ENCODE results near the gene SRP68.
"Not testable (repeated sequence)": the region's sequence is repeated elsewhere in the genome, so short reads cannot be mapped to it uniquely, and the experiment has no call there.

The SRP68 gene

DNA sequence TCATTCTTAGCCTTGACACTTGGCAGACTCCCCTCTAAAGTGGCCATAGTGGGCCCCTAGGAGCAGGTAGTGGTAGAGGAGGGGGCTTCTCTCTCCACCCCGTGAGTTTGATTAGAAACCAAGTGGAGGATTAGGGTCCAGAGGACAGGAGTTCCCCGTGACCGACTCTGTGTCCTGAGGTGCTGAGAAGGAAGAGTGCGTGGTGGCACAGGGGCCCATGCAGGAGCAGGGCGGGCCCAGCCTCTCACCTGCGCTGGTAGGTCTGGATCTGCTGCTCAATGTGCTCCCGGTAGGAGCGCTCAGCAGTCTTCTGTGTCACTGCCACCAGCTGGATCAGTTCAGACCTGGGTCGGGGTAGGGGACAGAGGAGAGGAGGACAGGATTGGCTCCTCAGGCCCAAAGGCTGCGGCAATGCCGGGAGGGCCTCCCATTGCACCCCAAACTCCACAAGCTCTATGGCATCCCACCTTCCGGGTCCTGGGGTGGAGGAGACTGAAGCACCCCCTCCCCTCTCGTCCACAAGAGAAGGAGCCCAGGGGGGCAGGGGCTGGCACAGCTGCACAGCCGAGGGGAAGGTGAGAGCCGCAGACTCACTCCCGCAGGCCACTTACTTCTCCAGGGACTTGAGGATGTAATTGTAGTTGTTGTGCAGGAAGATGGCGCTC, 12.9 kb upstream of the SRP68 start:
- H3K4me3 ChIP-seq (ENCODE audit: low read length) = no peak overlapping the region
- no peak for TF ChIP-seq ZNF274 (IDR thresholded peaks at IDR 0.05; ENCODE audit: low read depth, low read length)

DNA sequence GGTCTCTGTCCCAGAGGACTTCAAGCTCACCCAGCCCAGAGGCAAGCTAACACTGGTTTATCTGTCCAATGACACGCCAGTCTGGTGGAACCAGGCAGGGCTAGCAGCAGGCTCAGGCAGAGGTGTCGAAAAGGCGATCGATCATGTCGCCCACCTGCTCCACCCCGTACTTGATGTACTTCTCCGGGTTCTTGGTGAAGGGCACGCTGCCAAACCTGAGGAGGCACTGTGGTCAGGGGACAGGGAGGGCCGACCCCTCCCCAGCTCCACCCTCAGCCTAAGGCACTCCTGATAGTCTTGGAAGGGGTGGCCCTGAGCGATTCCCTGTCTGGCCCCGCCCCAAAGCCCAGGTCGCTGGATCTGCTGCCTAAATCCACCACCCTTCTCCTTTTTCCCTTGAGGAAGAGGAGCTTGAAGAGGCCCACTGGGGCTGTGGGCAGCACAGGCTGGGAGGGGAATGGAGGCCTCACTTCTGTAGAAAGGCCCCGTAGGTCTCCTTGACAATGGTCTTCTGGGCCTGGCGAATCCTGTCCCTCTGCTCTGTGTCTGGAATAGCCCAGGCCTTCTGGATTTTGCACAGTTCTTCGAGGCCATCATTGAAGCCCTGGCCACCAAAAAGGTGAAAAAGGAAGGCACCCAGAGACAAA, 11.3 kb upstream of the SRP68 start:
- H3K4me3 ChIP-seq (ENCODE audit: low read length) = no peak overlapping the region
- no peak for TF ChIP-seq ZNF274 (IDR thresholded peaks at IDR 0.05; ENCODE audit: low read depth, low read length)

DNA sequence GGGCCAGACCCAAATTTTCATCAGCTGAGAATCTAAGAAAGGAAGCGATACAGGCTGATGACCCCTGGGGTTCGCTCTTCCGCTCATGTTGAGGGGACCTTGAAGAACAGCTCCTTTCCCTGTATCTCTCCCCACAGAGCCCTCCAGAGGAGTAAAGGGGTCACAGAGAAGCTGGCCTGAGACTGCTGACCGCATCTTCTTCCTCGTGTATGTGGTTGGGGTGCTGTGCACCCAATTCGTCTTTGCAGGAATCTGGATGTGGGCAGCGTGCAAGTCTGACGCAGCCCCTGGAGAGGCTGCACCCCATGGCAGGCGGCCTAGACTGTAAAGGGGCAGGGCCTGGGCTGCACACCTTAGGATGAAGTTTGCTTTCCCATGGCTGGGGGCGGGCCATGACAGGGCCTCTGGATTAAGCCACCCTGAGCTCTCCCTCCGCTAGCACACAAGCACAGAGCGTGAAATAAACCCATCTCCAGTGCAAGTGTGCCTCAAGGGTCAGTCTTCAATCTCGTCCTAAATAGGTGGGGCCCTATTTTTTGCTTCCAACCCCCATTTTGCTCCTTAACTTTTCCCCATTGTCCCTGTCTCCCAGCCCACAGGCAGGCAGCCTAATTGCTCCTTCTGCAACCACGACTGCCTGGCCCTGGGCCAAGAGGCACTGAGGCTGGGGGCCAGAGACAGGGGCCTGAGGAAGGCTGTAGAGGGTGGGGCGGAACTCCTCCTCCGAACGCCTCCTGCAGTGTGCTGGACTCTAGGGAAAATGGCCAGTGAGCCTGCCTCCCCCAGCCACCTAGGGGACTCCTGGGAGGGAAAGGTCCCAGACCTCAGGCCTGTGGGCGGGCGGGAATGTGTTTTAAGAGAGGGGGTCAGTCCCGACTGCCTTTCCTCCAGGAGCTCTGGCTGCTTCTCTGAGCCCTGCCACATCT, 10.3 kb upstream of the SRP68 start:
- TF ChIP-seq ZNF274 (IDR thresholded peaks at IDR 0.05; ENCODE audit: low read depth, low read length) = no peak
- no peak overlapping the region for H3K4me3 ChIP-seq (ENCODE audit: low read length)

DNA sequence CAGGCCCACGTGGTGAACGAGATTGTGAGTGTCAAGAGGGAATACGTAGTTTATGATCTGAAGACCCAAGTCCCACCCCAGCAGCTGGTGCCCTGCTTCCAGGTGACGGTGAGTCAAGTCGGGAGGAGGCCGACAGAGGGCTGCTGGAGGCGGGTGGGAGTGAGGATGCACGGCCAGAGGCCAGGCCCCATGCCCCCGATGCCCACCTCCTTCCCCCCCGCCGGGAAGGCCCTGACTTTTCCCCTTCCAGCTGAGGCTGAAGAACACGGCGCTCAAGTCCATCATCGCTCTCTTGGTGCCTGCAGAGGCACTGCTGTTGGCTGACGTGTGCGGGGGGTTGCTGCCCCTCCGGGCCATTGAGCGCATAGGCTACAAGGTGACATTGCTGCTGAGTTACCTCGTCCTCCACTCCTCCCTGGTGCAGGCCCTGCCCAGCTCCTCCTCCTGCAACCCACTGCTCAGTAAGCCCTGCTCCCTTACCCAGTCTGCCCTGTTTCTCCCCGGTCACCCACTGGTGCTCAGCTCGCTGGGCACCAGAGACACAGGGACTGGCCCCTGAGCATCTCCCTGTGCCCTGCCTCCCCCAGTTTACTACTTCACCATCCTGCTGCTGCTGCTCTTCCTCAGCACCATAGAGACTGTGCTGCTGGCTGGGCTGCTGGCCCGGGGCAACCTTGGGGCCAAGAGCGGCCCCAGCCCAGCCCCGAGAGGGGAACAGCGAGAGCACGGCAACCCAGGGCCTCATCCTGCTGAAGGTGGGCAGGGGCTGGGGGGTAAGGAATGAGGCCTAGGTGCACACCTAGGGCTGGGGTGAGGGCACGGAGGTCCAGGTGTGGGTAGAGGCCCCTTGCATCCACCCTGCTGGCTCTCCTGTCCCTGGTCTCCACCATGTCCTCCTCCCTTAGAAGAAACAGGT, 9.2 kb upstream of the SRP68 start:
- no peak for TF ChIP-seq ZNF274 (IDR thresholded peaks at IDR 0.05; ENCODE audit: low read depth, low read length)
- no peak overlapping the region for H3K4me3 ChIP-seq (ENCODE audit: low read length)

DNA sequence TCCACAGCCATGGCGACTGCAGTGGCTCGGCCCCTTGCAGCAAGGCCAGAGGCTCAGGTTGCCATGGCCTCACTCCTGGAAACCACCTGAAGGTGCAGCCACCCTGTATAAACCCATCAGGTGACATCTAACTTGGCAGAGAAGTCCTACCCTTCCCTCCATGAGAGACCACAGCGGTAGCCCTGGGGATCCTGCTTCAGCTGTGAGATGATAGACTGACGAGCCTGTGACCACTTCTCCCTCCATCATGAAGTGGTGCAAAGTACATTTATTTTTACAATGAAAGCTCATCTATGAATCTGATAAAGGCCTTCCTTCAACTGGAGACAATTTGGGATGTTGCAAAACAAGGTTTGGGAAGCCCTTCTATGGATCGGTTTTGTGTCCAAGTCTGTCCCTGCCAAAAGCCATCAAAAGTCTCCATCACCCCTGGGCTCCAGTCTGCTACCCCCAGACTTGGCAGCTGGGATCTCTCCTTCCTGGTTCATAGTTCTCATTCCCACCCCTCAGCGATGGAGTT, 8.5 kb upstream of the SRP68 start:
- no peak overlapping the region for H3K4me3 ChIP-seq (ENCODE audit: low read length)
- TF ChIP-seq ZNF274 (IDR thresholded peaks at IDR 0.05; ENCODE audit: low read depth, low read length) = no peak

DNA sequence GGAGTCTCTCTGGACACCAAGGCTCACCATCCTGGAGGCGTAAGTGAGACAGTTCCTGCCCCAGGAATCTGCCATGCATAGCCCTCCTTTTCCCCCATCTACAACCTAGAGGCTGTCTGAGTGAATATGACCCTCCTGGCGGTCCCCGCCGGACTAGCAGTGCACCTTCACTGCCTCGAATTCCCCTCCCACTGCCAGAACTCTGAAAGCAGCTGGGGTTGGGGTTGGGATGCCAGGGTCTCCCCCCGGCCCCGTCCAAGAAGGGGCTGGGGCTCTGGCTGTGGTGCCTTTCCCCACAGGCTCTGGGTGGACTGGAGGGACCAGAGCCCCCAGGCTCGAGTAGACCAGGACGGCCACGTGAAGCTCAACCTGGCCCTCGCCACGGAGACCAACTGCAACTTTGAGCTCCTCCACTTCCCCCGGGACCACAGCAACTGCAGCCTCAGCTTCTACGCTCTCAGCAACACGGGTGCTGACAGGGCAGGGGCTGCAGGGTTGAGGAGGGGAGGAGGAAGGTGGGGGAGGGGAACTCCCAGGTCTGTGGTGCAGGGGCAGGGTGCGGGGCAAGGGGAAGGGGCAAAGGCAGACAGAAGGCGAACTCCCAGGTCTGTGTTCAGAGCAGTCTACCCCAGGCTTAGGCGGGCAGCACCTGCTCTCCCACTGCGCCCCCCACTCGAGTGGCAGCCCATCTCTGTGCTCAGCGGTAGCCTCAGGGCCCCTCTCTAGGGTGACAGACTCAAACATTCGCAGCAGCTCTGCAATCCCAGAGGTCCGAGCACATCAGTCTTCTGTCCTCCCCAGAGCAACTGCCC, 7.8 kb upstream of the SRP68 start:
- no peak overlapping the region for H3K4me3 ChIP-seq (ENCODE audit: low read length)
- no peak for TF ChIP-seq ZNF274 (IDR thresholded peaks at IDR 0.05; ENCODE audit: low read depth, low read length)

DNA sequence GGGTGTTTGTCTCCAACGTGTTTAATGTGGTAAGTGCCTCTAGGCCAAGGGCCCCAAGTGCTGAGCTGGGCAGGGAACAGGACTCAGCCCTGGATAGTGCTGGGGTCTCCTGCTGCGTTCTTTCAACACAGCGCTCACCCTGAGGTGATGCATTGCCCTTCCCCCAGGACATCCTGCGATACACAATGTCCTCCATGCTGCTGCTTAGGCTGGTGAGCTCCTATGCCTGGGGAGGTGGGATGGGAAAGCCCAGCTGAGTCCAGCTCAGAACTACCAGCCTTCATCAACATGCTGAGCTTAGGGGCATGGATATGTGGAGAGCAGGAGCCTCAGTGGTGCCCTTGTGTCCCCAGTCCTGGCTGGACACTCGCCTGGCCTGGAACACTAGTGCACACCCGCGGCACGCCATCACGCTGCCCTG, 7.2 kb upstream of the SRP68 start:
- TF ChIP-seq ZNF274 (IDR thresholded peaks at IDR 0.05; ENCODE audit: low read depth, low read length) = no peak
- no peak overlapping the region for H3K4me3 ChIP-seq (ENCODE audit: low read length)

DNA sequence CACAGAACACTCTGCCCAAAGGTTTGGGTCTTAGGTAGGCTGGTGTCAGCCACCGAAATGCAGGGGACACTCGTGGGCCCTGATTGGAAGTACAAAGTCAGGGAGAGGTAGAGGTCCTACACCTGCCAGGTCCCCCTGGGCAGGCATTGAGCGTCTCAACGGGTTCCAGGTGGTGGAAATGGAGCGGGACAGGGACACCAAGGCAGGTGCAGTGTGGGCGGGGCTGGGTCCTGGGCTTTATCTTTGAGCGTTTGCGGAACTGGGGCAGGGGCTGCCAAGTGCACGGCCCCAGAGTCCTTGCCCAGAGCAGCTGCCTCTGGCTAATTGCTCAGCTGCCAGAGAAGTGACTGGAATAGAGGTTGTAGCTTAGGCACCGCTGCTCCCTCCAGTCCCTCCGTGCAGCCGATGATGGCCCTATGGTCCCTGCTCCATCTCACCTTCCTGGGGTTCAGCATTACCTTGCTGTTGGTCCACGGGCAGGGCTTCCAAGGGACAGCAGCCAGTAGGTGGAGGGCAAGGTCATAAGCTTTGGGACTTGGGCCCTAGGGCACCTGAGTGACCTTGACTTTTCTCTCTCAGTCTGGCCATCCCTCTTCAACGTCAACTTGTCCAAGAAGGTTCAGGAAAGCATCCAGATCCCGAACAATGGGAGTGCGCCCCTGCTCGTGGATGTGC, 6.7 kb upstream of the SRP68 start, which contains the start of gene ZACN:
ZACN (plus strand) TSS at position 323 of the 675 bp plus-strand sequence; CDS start at position 406, 83 bp downstream.
- TF ChIP-seq ZNF274 (IDR thresholded peaks at IDR 0.05; ENCODE audit: low read depth, low read length) = no peak
- no peak within 1 kb of the TSS for H3K4me3 ChIP-seq (ENCODE audit: low read length)

DNA sequence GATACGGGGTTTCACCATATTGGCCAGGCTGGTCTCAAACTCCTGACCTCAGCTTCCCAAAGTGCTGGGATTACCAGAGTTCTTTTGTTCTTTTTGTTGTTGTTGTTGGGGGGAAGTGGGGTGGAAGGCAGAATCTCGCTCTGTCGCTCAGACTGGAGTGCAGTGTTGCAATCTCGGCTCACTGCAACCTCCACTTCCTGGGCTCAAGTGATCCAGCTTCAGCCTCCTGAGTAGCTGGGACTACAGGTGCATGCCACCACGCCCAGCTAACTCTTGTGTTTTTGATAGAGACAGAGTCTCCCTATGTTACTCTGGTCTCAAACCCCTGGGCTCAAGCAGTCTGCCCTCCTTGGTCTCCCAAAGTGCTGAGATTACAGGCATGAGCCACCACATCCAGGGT, 6.1 kb upstream of the SRP68 start:
- H3K4me3 ChIP-seq (ENCODE audit: low read length) = not testable (repeated sequence)

DNA sequence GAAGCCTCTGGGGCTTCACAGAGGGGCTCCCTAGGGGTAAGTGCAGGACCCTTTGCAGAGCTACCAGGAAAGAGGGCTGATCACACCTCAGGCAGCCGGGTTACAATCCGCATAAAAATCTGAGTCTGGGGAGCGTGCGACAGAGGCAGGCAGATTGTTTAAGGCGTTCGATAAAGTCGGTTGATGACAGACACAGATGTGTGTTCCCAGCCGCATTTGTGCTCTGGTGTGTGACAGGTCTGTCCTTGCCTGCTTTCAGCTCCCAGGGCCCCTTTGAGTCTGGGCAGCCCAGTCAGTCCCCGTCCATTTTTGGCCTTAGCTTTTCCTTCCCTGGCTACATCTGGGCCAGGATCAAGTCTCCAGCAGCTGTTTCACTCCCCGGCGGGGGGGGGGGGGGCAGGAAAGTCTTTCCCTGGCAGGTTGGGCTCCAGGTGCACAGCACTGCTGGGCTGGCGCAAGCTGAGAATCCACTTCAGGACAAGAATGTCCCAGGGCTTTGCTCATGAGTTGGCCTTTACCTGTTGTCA, 5.3 kb upstream of the SRP68 start:
- TF ChIP-seq ZNF274 (IDR thresholded peaks at IDR 0.05; ENCODE audit: low read depth, low read length) = no peak
- no peak overlapping the region for H3K4me3 ChIP-seq (ENCODE audit: low read length)

DNA sequence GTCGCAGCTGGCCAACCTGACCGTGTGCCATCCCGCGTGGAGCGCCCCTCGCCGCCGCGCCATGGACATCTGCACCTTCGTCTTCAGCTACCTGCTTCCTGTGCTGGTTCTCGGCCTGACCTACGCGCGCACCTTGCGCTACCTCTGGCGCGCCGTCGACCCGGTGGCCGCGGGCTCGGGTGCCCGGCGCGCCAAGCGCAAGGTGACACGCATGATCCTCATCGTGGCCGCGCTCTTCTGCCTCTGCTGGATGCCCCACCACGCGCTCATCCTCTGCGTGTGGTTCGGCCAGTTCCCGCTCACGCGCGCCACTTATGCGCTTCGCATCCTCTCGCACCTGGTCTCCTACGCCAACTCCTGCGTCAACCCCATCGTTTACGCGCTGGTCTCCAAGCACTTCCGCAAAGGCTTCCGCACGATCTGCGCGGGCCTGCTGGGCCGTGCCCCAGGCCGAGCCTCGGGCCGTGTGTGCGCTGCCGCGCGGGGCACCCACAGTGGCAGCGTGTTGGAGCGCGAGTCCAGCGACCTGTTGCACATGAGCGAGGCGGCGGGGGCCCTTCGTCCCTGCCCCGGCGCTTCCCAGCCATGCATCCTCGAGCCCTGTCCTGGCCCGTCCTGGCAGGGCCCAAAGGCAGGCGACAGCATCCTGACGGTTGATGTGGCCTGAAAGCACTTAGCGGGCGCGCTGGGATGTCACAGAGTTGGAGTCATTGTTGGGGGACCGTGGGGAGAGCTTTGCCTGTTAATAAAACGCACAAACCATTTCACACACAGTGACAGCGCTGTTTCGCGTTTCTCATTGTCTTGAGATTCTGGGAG, 4.7 kb upstream of the SRP68 start:
- H3K4me3 ChIP-seq (ENCODE audit: low read length) = no peak overlapping the region; the same call in 1 of the 2 replicates
- TF ChIP-seq ZNF274 (IDR thresholded peaks at IDR 0.05; ENCODE audit: low read depth, low read length) = no peak
